Measurements from ENCODE around the gene XPO6.

Gene XPO6

GRCh38 chr16:28089992-28090365, 121.8 kb downstream of the XPO6 start:
- Histone ChIP-seq H3K4me3 (ENCODE audit: extremely low read depth, insufficient read depth, low read length, poor library complexity, severe bottlenecking) (no peak overlapping the region), H3K9me3 (ENCODE audit: control insufficient read depth, low read length) (no peaks in the 10 kb centered on the region)
- WGBS, 2 experiments (ENCODE audit: insufficient coverage in 2 of 2) = 88 to 95% methylated on average over 2 to 6 of the region's 7 CpGs

GRCh38 chr16:28089205-28089991, 122.4 kb downstream of the XPO6 start:
- Histone ChIP-seq H3K4me3 (ENCODE audit: extremely low read depth, insufficient read depth, low read length, poor library complexity, severe bottlenecking) (no peak overlapping the region), H3K27ac (ENCODE audit: low read depth, low read length, severe bottlenecking) (no peak overlapping the region), H3K9me3 (ENCODE audit: control insufficient read depth, low read length) (no peaks in the 10 kb centered on the region), H3K4me1 (ENCODE audit: control insufficient read depth, insufficient read depth, low read length, poor library complexity, severe bottlenecking) (peaks cover 6% of the 10 kb centered on the region), H3K36me3 (ENCODE audit: control insufficient read depth, insufficient read depth, low read length) (no peaks in the 10 kb centered on the region)
- WGBS, 2 experiments (ENCODE audit: insufficient coverage in 2 of 2) = 92 to 100% methylated on average over 1 to 2 of the region's 3 CpGs

More at GRCh38 chr16:28089992-28090365, 121.8 kb downstream of the XPO6 start:
- H3K27ac ChIP-seq (ENCODE audit: low read depth, low read length, severe bottlenecking) = no peak overlapping the region
- H3K36me3 ChIP-seq (ENCODE audit: control insufficient read depth, insufficient read depth, low read length) = no peaks in the 10 kb centered on the region
- H3K4me1 ChIP-seq (ENCODE audit: control insufficient read depth, insufficient read depth, low read length, poor library complexity, severe bottlenecking) = peaks cover 6% of the 10 kb centered on the region

DNA sequence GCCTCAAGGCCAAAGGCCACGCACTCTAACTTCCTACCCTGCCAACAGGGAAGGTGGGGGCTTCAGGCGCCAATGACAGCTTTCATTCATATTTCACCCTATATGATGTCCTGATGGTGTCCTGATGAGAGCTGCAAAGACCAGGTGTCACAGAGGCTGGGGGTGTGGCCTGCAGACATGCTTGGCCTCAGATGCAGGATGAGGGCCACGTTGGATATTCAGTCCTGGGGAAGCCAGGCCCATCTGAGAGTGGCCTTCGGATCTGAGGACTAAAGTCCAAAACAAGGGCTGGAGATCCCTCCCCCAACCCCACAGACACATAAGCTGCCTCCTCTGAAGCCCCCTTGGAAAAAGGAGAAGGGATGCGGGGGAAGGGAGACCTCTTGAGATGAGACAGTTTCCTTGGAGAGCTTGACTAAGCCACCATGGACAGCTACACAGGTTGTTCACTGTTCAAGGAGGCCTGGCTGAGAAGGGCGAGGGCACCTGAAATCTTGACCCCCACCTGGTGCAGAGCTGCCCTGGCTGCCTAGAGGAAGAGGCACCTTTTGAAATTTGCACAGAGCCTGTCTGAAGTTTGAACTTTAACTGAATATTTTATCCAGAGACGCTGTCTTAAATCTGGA, 124.0 kb downstream of the XPO6 start:
- H3K4me1 ChIP-seq (ENCODE audit: control insufficient read depth, insufficient read depth, low read length, poor library complexity, severe bottlenecking) = no peaks in the 10 kb centered on the region
- WGBS, 2 experiments (ENCODE audit: insufficient coverage in 2 of 2) = 83 to 88% methylated on average over 4 of the region's 7 CpGs
- no peaks in the 10 kb centered on the region for H3K9me3 ChIP-seq (ENCODE audit: control insufficient read depth, low read length)
- H3K27ac ChIP-seq (ENCODE audit: low read depth, low read length, severe bottlenecking) = no peak overlapping the region
- H3K36me3 ChIP-seq (ENCODE audit: control insufficient read depth, insufficient read depth, low read length) = no peaks in the 10 kb centered on the region
- H3K4me3 ChIP-seq (ENCODE audit: extremely low read depth, insufficient read depth, low read length, poor library complexity, severe bottlenecking) = no peak overlapping the region

DNA sequence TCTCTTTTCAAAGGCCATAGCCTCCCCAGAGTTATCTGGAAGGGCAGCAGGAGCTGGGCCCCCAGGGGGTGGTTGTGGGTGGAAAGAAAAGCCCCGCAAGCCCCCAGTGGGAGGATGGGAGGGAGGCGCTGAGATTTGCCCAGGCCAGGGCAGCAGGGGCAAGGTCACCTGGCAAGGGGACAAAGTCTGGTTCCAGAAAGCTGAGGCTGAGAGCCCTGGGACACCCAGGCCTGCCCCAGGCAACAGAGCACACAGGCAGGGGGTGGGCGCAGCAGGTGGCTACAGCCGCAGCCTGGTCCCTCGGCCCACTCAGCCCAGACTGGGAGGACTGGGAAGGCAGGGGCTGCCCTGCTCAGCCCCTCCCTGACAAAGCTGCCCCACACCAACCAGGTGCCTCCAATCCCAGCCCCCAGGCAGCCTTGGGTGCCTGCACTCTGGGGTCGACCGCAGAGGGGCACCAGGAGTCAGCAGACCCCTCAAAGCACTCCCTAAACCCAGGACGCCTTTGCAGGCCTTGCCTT, 124.6 kb downstream of the XPO6 start:
- H3K9me3 ChIP-seq (ENCODE audit: control insufficient read depth, low read length) = no peaks in the 10 kb centered on the region
- no peak overlapping the region for H3K27ac ChIP-seq (ENCODE audit: low read depth, low read length, severe bottlenecking)

GRCh38 chr16:28086186-28087139, 125.3 kb downstream of the XPO6 start:
- no peaks in the 10 kb centered on the region for H3K9me3 ChIP-seq (ENCODE audit: control insufficient read depth, low read length)
- no peaks in the 10 kb centered on the region for H3K4me1 ChIP-seq (ENCODE audit: control insufficient read depth, insufficient read depth, low read length, poor library complexity, severe bottlenecking)
- no peak overlapping the region for H3K4me3 ChIP-seq (ENCODE audit: extremely low read depth, insufficient read depth, low read length, poor library complexity, severe bottlenecking)
- no peaks in the 10 kb centered on the region for H3K36me3 ChIP-seq (ENCODE audit: control insufficient read depth, insufficient read depth, low read length)
- no peak overlapping the region for H3K27ac ChIP-seq (ENCODE audit: low read depth, low read length, severe bottlenecking)
- 90 to 91% methylated on average over 9 to 18 of the region's 21 CpGs for WGBS, 2 experiments (ENCODE audit: insufficient coverage in 2 of 2)

More for the DNA sequence above, 124.6 kb downstream of the XPO6 start:
- WGBS, 2 experiments (ENCODE audit: insufficient coverage in 2 of 2) = 90 to 98% methylated on average over 5 of the region's 8 CpGs
- Histone ChIP-seq H3K4me1 (ENCODE audit: control insufficient read depth, insufficient read depth, low read length, poor library complexity, severe bottlenecking) (no peaks in the 10 kb centered on the region), H3K36me3 (ENCODE audit: control insufficient read depth, insufficient read depth, low read length) (no peaks in the 10 kb centered on the region), H3K4me3 (ENCODE audit: extremely low read depth, insufficient read depth, low read length, poor library complexity, severe bottlenecking) (no peak overlapping the region)

- 85 to 91% methylated on average over 9 to 10 of the region's 12 CpGs for WGBS, 2 experiments (ENCODE audit: insufficient coverage in 2 of 2)
- no peaks in the 10 kb centered on the region for H3K9me3 ChIP-seq (ENCODE audit: control insufficient read depth, low read length)
- H3K36me3 ChIP-seq (ENCODE audit: control insufficient read depth, insufficient read depth, low read length) = no peaks in the 10 kb centered on the region
- H3K4me1 ChIP-seq (ENCODE audit: control insufficient read depth, insufficient read depth, low read length, poor library complexity, severe bottlenecking) = no peaks in the 10 kb centered on the region
- no peak overlapping the region for H3K4me3 ChIP-seq (ENCODE audit: extremely low read depth, insufficient read depth, low read length, poor library complexity, severe bottlenecking)
- no peak overlapping the region for H3K27ac ChIP-seq (ENCODE audit: low read depth, low read length, severe bottlenecking)
Measured at GRCh38 chr16:28085389-28086171, 126.2 kb downstream of the XPO6 start.

DNA sequence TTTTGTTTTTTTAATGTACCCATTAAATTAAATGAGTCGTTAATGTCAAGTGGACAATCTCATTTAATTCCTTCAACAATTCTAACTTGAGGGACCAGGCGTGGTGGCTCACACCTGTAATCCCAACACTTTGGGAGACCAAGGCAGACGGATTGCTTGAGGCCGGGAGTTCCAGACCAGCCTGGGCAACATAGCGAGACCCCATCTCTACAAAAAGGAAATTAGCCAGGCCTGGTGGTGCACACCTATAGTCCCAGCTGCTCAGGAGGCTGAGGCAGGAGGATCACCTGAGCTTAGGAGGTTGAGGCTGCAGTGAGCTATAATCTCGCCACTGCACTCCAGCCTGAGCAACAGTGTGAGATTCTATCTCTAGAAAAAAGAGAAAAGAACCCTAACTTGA, 127.6 kb downstream of the XPO6 start:
- WGBS, 2 experiments (ENCODE audit: insufficient coverage in 2 of 2) = 76 to 90% methylated on average over 5 of the region's 6 CpGs
- H3K36me3 ChIP-seq (ENCODE audit: control insufficient read depth, insufficient read depth, low read length) = no peaks in the 10 kb centered on the region
- no peaks in the 10 kb centered on the region for H3K9me3 ChIP-seq (ENCODE audit: control insufficient read depth, low read length)

GRCh38 chr16:28082624-28083023, 129.1 kb downstream of the XPO6 start:
- H3K4me3 ChIP-seq (ENCODE audit: extremely low read depth, insufficient read depth, low read length, poor library complexity, severe bottlenecking) = no peak overlapping the region
- H3K27ac ChIP-seq (ENCODE audit: low read depth, low read length, severe bottlenecking) = peak overlapping the region; percentile 23
- WGBS, 2 experiments (ENCODE audit: insufficient coverage in 2 of 2) = 89 to 92% methylated on average over 13 of the region's 13 CpGs

More for the DNA sequence above, 127.6 kb downstream of the XPO6 start:
- H3K4me3 ChIP-seq (ENCODE audit: extremely low read depth, insufficient read depth, low read length, poor library complexity, severe bottlenecking) = no peak overlapping the region
- H3K4me1 ChIP-seq (ENCODE audit: control insufficient read depth, insufficient read depth, low read length, poor library complexity, severe bottlenecking) = no peaks in the 10 kb centered on the region
- H3K27ac ChIP-seq (ENCODE audit: low read depth, low read length, severe bottlenecking) = no peak overlapping the region

DNA sequence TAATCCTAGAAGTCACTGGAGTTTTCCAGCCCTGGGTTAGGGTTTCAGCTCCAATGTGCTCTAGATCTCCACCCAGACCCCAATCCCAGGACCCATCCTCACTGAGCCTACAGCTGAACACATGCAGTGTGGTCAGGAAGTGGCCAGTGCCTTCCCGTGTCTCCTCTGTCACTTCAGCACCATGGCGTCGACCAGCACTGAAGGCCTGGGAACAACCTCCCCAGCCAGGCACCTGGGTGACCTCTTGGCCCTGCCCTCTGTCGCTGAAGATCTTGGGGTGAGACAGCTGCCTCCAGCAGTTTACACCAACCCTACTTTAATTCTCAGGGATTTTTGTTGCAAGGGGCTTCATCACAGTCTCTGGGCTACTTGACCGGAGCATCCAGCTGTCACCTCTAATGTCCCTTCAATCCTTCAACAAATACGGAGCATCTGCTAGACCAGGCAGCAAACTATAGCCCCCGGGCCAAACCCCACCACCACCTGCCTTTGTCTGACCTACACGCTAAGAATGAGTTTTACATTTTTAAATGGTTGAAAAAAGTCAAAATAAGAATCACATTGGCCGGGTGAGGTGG, 130.3 kb downstream of the XPO6 start:
- no peaks in the 10 kb centered on the region for H3K4me1 ChIP-seq (ENCODE audit: control insufficient read depth, insufficient read depth, low read length, poor library complexity, severe bottlenecking)
- H3K4me3 ChIP-seq (ENCODE audit: extremely low read depth, insufficient read depth, low read length, poor library complexity, severe bottlenecking) = no peak overlapping the region
- 87 to 95% methylated on average over 7 of the region's 9 CpGs for WGBS, 2 experiments (ENCODE audit: insufficient coverage in 2 of 2)
- no peaks in the 10 kb centered on the region for H3K9me3 ChIP-seq (ENCODE audit: control insufficient read depth, low read length)
- H3K27ac ChIP-seq (ENCODE audit: low read depth, low read length, severe bottlenecking) = no peak overlapping the region
- no peaks in the 10 kb centered on the region for H3K36me3 ChIP-seq (ENCODE audit: control insufficient read depth, insufficient read depth, low read length)

More at GRCh38 chr16:28082624-28083023, 129.1 kb downstream of the XPO6 start:
- Histone ChIP-seq H3K4me1 (ENCODE audit: control insufficient read depth, insufficient read depth, low read length, poor library complexity, severe bottlenecking) (no peaks in the 10 kb centered on the region), H3K9me3 (ENCODE audit: control insufficient read depth, low read length) (no peaks in the 10 kb centered on the region), H3K36me3 (ENCODE audit: control insufficient read depth, insufficient read depth, low read length) (no peaks in the 10 kb centered on the region)
